SK-N-SH (cell line): ENCODE results near the gene HACD4. TPM values are rescaled to one million over a fixed set of nuclear protein-coding genes. Genes with fewer than 3 reads are reported as not detected.

ENCODE experiments used
- CTCF ChIA-PET: fragments of 300-600, 350-600 bp; formaldehyde crosslinking; extraction: SDS; loops from one replicate; lab custom pipeline; 2021; lab: Yijun Ruan, JAX
- POLR2A ChIA-PET: fragments of 350-600 bp; sonication (Branson Sonifier 250); formaldehyde crosslinking; extraction: SDS; loops from one replicate; lab custom pipeline; 2020; ENCODE audit warnings: antibody characterized with exemption, inconsistent platforms; lab: Yijun Ruan, JAX
- DNase-seq: peaks from one replicate; pipeline ENCODE4 v3.0.0; 2012
- H2AFZ ChIP-seq: fragments of 200-600 bp; sonication (generic); 2 replicates; pipeline ENCODE4 v1.8.1; 2016; ENCODE audit warnings: antibody characterized with exemption, mild to moderate bottlenecking, low read depth
- H3F3A ChIP-seq: fragments of 200-600 bp; sonication (generic); replicated peaks from 2 replicates; pipeline ENCODE3; 2016; ENCODE audit warnings: antibody characterized with exemption, mild to moderate bottlenecking; ENCODE audit not compliant: insufficient read depth
- H3K27ac ChIP-seq, 2 experiments: fragments of 200-500 bp in 1 of 2; fragments of 200-600 bp in 1 of 2; sonication (Bioruptor generic) in 1 of 2; sonication (generic), shearing (Covaris generic) in 1 of 2; 2 replicates each; pipeline versions ENCODE4 v1.5.1 to v1.6.1; 2014 to 2016; ENCODE audit warnings: low read depth in 2 of 2, inconsistent platforms in 1 of 2, low read length in 1 of 2, mild to moderate bottlenecking in 1 of 2, mixed read lengths in 1 of 2
- H3K27me3 ChIP-seq: fragments of 200-600 bp; sonication (generic), shearing (Covaris generic); 2 replicates; pipeline ENCODE4 v1.6.1; 2016; ENCODE audit warnings: mixed run types; ENCODE audit not compliant: insufficient read depth
- H3K36me3 ChIP-seq, 2 experiments: fragments of 200-500 bp in 1 of 2; fragments of 200-600 bp in 1 of 2; sonication (Bioruptor generic) in 1 of 2; sonication (generic) in 1 of 2; replicated peaks in 1 of 2; 2 replicates each; pipeline versions ENCODE3 to v1.5.1; 2014 to 2016; ENCODE audit warnings: low read length in 1 of 2, mild to moderate bottlenecking in 1 of 2; ENCODE audit not compliant: insufficient read depth in 2 of 2, control insufficient read depth in 1 of 2
- H3K4me1 ChIP-seq, 2 experiments: fragments of 200-500 bp in 1 of 2; fragments of 200-600 bp in 1 of 2; sonication (Bioruptor generic) in 1 of 2; sonication (generic), shearing (Covaris generic) in 1 of 2; 2 replicates each; pipeline versions ENCODE4 v1.5.1 to v1.6.1; 2014 to 2016; ENCODE audit warnings: low read depth in 1 of 2, low read length in 1 of 2, mixed run types in 1 of 2; ENCODE audit not compliant: insufficient read depth in 2 of 2, control insufficient read depth in 1 of 2
- H3K4me2 ChIP-seq: fragments of 200-600 bp; sonication (generic), shearing (Covaris generic); 2 replicates; pipeline ENCODE4 v1.6.1; 2017; ENCODE audit warnings: mixed run types
- H3K4me3 ChIP-seq, 2 experiments: fragments of 200-500 bp in 1 of 2; fragments of 200-600 bp in 1 of 2; sonication (Bioruptor generic) in 1 of 2; sonication (generic), shearing (Covaris generic) in 1 of 2; 2 replicates each; pipeline versions ENCODE4 v1.5.1 to v1.8.1; 2014 to 2016; ENCODE audit warnings: low read depth in 2 of 2, inconsistent platforms in 1 of 2, low read length in 1 of 2, mild to moderate bottlenecking in 1 of 2, mixed read lengths in 1 of 2, moderate library complexity in 1 of 2
- H3K79me2 ChIP-seq: fragments of 200-600 bp; sonication (generic); 2 replicates; pipeline ENCODE4 v1.8.1; 2017; ENCODE audit warnings: mild to moderate bottlenecking; ENCODE audit not compliant: insufficient read depth
- H3K9ac ChIP-seq: fragments of 200-600 bp; sonication (generic); 2 replicates; pipeline ENCODE4 v1.6.1; 2017; ENCODE audit warnings: mixed run types
- H3K9me2 ChIP-seq: fragments of 200-600 bp; sonication (generic); 2 replicates; pipeline ENCODE4 v1.6.1; 2017; ENCODE audit warnings: mixed run types
- H3K9me3 ChIP-seq: fragments of 200-600 bp; sonication (generic); 2 replicates; pipeline ENCODE4 v1.6.1; 2017; ENCODE audit warnings: mixed run types, mild to moderate bottlenecking, moderate library complexity
- H4K20me1 ChIP-seq: fragments of 200-600 bp; sonication (generic); 2 replicates; pipeline ENCODE4 v1.6.1; 2017; ENCODE audit warnings: mild to moderate bottlenecking, mixed run types; ENCODE audit not compliant: insufficient read depth
- CHD2 ChIP-seq: fragments of 150-350 bp; IDR thresholded peaks from 2 replicates; pipeline ENCODE4 v1.6.1; 2018; ENCODE audit warnings: low read length; ENCODE audit not compliant: partially characterized antibody
- CTCF ChIP-seq: fragments of 200-600 bp; sonication (generic); IDR thresholded peaks from 2 replicates; pipeline ENCODE4 v1.6.1; 2017; ENCODE audit warnings: antibody characterized with exemption, mild to moderate bottlenecking, moderate library complexity
- EP300 ChIP-seq, 2 experiments: IDR thresholded peaks; 2 replicates each; pipeline versions ENCODE4 v1.4.0 to v1.6.1; 2012; ENCODE audit warnings: borderline replicate concordance in 1 of 2, low read depth in 1 of 2, low read length in 1 of 2
- EZH2phosphoT487 ChIP-seq: fragments of 200-600 bp; sonication (generic); IDR thresholded peaks from 2 replicates; pipeline ENCODE4 v1.6.1; 2017; ENCODE audit warnings: low read depth, mixed run types, mild to moderate bottlenecking, antibody characterized with exemption, moderate library complexity, borderline replicate concordance
- FOSL2 ChIP-seq: IDR thresholded peaks from 2 replicates; pipeline ENCODE4 v1.4.0; 2012; ENCODE audit warnings: low read depth, mild to moderate bottlenecking, moderate library complexity, borderline replicate concordance
- GATA2 ChIP-seq: sonication (generic); formaldehyde crosslinking; IDR thresholded peaks from 2 replicates; pipeline ENCODE4 v1.5.0; 2020; ENCODE audit warnings: mild to moderate bottlenecking, missing genetic modification reagents
- MAX ChIP-seq: IDR thresholded peaks from 2 replicates; pipeline ENCODE4 v1.4.0; 2012; ENCODE audit warnings: low read depth
- MEF2A ChIP-seq: IDR thresholded peaks from 2 replicates; pipeline ENCODE4 v1.4.0; 2012; ENCODE audit warnings: low read depth, borderline replicate concordance
- MXI1 ChIP-seq: IDR thresholded peaks from 2 replicates; pipeline ENCODE4 v1.6.1; 2012; ENCODE audit warnings: mild to moderate bottlenecking, low read depth, low read length, improper control_type of control experiment
- POLR2AphosphoS5 ChIP-seq: IDR thresholded peaks from 2 replicates; pipeline ENCODE4 v1.6.1; 2012; ENCODE audit warnings: low read depth, low read length
- RXRA ChIP-seq: IDR thresholded peaks from 2 replicates; pipeline ENCODE4 v1.4.0; 2012; ENCODE audit warnings: low read depth, mild to moderate bottlenecking, borderline replicate concordance
- SMC3 ChIP-seq: IDR thresholded peaks from 2 replicates; pipeline ENCODE4 v1.6.1; 2012; ENCODE audit warnings: low read depth, low read length, improper control_type of control experiment
- TAF1 ChIP-seq: IDR thresholded peaks from 2 replicates; pipeline ENCODE4 v1.6.1; 2012; ENCODE audit warnings: low read depth, mild to moderate bottlenecking, low read length, moderate library complexity, borderline replicate concordance
- TCF12 ChIP-seq: IDR thresholded peaks from 2 replicates; pipeline ENCODE4 v1.4.0; 2012
- TEAD4 ChIP-seq: IDR thresholded peaks from 2 replicates; pipeline ENCODE4 v1.4.0; 2012; ENCODE audit warnings: mild to moderate bottlenecking, borderline replicate concordance; ENCODE audit not compliant: insufficient read depth
- USF1 ChIP-seq: IDR thresholded peaks from 2 replicates; pipeline ENCODE4 v1.4.0; 2012; ENCODE audit warnings: low read depth, borderline replicate concordance
- USF2 ChIP-seq: fragments of 150-350 bp; IDR thresholded peaks from 2 replicates; pipeline ENCODE4 v1.6.1; 2017; ENCODE audit warnings: antibody characterized with exemption, low read length, low read depth, borderline replicate concordance
- WGBS: methylation state at CpG from one replicate; pipeline ENCODE4 v1.1.6; 2017; ENCODE audit warnings: low lambda C conversion rate; 5-methylcytosine and 5-hydroxymethylcytosine counted together
- polyA plus RNA-seq, 3 experiments: library from polyadenylated mRNA; depleted of rRNA; stranded (reverse); fragments of >200 nt; gene quantifications; 2 replicates each; pipeline ENCODE4 v1.2.3, GENCODE V29; 2012

Gene HACD4
- polyA plus RNA-seq, 1 of the 3 experiments (the other 2 are of a cell fraction): under 0.01 TPM

- no peaks in the 10 kb centered on the region for H3K27me3 ChIP-seq
- DNase-seq: no peak
- CTCF ChIA-PET: no interaction called here
- POLR2A ChIA-PET: no interaction called here
- H3K4me1 ChIP-seq: peaks cover 0 to 6% of the 10 kb centered on the region in 2 experiments; a peak in 2 of 4 replicates
- no peak overlapping the region for H2AFZ ChIP-seq
- H3K36me3 ChIP-seq: no peaks in the 10 kb centered on the region
- H4K20me1 ChIP-seq: no peaks in the 10 kb centered on the region
- 43% methylated on average over 2 of the region's 2 CpGs for WGBS
- H3K79me2 ChIP-seq: no peaks in the 10 kb centered on the region
- no peaks in the 10 kb centered on the region for H3F3A ChIP-seq
- no peak overlapping the region for H3K4me3 ChIP-seq
- H3K27ac ChIP-seq: peak overlapping the region in 1 of 2 experiments; percentile 33; a peak in 1 of 4 replicates
- H3K9me3 ChIP-seq: no peaks in the 10 kb centered on the region
- no peak overlapping the region for H3K4me2 ChIP-seq
- TF ChIP-seq CHD2: no peak
- no peak for TF ChIP-seq MXI1
- TF ChIP-seq SMC3: no peak
- 0 out of 2 replicates have a peak, but pooled peaks have one; percentile 28 for TF ChIP-seq MAX
- no peak for TF ChIP-seq GATA2 (CRISPR knock-in tag)
- TF ChIP-seq USF1: peak; percentile 57; the same call in 1 of the 2 replicates
- TF ChIP-seq TCF12: no peak
- peak; percentile 32; the same call in 1 of the 2 replicates for TF ChIP-seq FOSL2
- no peak for TF ChIP-seq EZH2phosphoT487
- TF ChIP-seq USF2: no peak
- TF ChIP-seq TAF1: no peak
- TF ChIP-seq EP300 (IDR thresholded peaks at IDR 0.05; ENCODE audit: borderline replicate concordance in 1 of 2, low read depth in 1 of 2, low read length in 1 of 2): no peak
- no peak for TF ChIP-seq TEAD4
- TF ChIP-seq, all 33 proteins: peak for 3
- Histone ChIP-seq H3K9ac (no peak overlapping the region), H3K9me2 (no peaks in the 10 kb centered on the region)
Observed at GRCh38 chr9:21016701-21017491, 14.5 kb downstream of the HACD4 start.

- Histone ChIP-seq H3K27ac (no peak overlapping the region), H3K9me3 (no peaks in the 10 kb centered on the region), H3K27me3 (no peaks in the 10 kb centered on the region), H3K4me2 (no peak overlapping the region), H3K4me3 (no peak overlapping the region), H3K36me3 (no peaks in the 10 kb centered on the region), H3K9me2 (no peaks in the 10 kb centered on the region), H3F3A (no peaks in the 10 kb centered on the region), H4K20me1 (no peaks in the 10 kb centered on the region), H2AFZ (no peak overlapping the region), H3K4me1 (peaks cover 0 to 6% of the 10 kb centered on the region in 2 experiments; a peak in 2 of 4 replicates), H3K9ac (no peak overlapping the region), H3K79me2 (no peaks in the 10 kb centered on the region)
- ChIA-PET POLR2A (no interaction called here), CTCF (no interaction called here)
- no peak for TF ChIP-seq POLR2AphosphoS5
- TF ChIP-seq CTCF: no peak
- TF ChIP-seq EZH2phosphoT487: no peak
- no peak for TF ChIP-seq RXRA
- TF ChIP-seq MEF2A: no peak
- no peak for TF ChIP-seq TCF12
- no peak for TF ChIP-seq TEAD4
- no peak for TF ChIP-seq CHD2
- TF ChIP-seq USF1: no peak
- DNase-seq: no peak
Observed at GRCh38 chr9:21015995-21016394, 15.4 kb downstream of the HACD4 start.
